ENCODE measurements around the gene BCAP31.
"Not testable (repeated sequence)": the region's sequence is repeated elsewhere in the genome, so short reads cannot be mapped to it uniquely, and the experiment has no call there.

The BCAP31 gene

GRCh38 chrX:153685751-153686696 lies 38.2 kb downstream of the BCAP31 start:
- no peak for FAIRE-seq
- no peak for DNase-seq (ENCODE audit: extremely low spot score, insufficient read length, low read depth)

GRCh38 chrX:153685156-153685536 lies 39.0 kb downstream of the BCAP31 start:
- FAIRE-seq (no peak), DNase-seq (ENCODE audit: extremely low spot score, insufficient read length, low read depth) (no peak)

GRCh38 chrX:153684467-153685155 lies 39.6 kb downstream of the BCAP31 start:
- FAIRE-seq, result no peak
- no peak for DNase-seq (ENCODE audit: extremely low spot score, insufficient read length, low read depth)

- not testable (repeated sequence) for FAIRE-seq
Observed at GRCh38 chrX:153683486-153683885, 40.7 kb downstream of the BCAP31 start.

GRCh38 chrX:153681175-153681574 lies 43.0 kb downstream of the BCAP31 start:
- no peak for DNase-seq (ENCODE audit: extremely low spot score, insufficient read length, low read depth)
- no peak for FAIRE-seq

More at GRCh38 chrX:153683486-153683885, 40.7 kb downstream of the BCAP31 start:
- not testable (repeated sequence) for DNase-seq (ENCODE audit: extremely low spot score, insufficient read length, low read depth)

- no peak for FAIRE-seq
- DNase-seq (ENCODE audit: extremely low spot score, insufficient read length, low read depth), result no peak
Observed at GRCh38 chrX:153674219-153674851, 49.9 kb downstream of the BCAP31 start.

GRCh38 chrX:153673428-153674218 lies 50.6 kb downstream of the BCAP31 start, which contains the start of gene PNCK:
Gene PNCK (minus strand): TSS chrX:153673813. CDS start chrX:153673076, 737 bp downstream.
- DNase-seq (ENCODE audit: extremely low spot score, insufficient read length, low read depth), result no peak
- FAIRE-seq, result no peak

GRCh38 chrX:153672531-153673427 lies 51.4 kb downstream of the BCAP31 start:
- FAIRE-seq (no peak), DNase-seq (ENCODE audit: extremely low spot score, insufficient read length, low read depth) (no peak)

GRCh38 chrX:153671589-153672530 lies 52.3 kb downstream of the BCAP31 start:
- FAIRE-seq (no peak), DNase-seq (ENCODE audit: extremely low spot score, insufficient read length, low read depth) (no peak)

- no peak for FAIRE-seq
- DNase-seq (ENCODE audit: extremely low spot score, insufficient read length, low read depth), result no peak
Observed at GRCh38 chrX:153670748-153671588, 53.2 kb downstream of the BCAP31 start.

GRCh38 chrX:153669901-153670731 lies 54.1 kb downstream of the BCAP31 start:
- FAIRE-seq, result no peak
- no peak for DNase-seq (ENCODE audit: extremely low spot score, insufficient read length, low read depth)

- DNase-seq (ENCODE audit: extremely low spot score, insufficient read length, low read depth) (peak; percentile 26), FAIRE-seq (no peak)
Observed at GRCh38 chrX:153669174-153669890, 54.9 kb downstream of the BCAP31 start.

GRCh38 chrX:153668423-153669173 lies 55.6 kb downstream of the BCAP31 start:
- FAIRE-seq, result no peak
- DNase-seq (ENCODE audit: extremely low spot score, insufficient read length, low read depth), result no peak

- FAIRE-seq (peak; percentile 74), DNase-seq (ENCODE audit: extremely low spot score, insufficient read length, low read depth) (peak; percentile 55)
Observed at GRCh38 chrX:153667956-153668396, 56.2 kb downstream of the BCAP31 start.
